DND-41 (cell line): Measurements from ENCODE around the gene EIF4E3.

Source experiments
- ATAC-seq: fragments of 200-7000 bp; cut with Tn5 transposase; 3 replicates; pipeline ENCODE4 v1.9.1; 2021; ENCODE audit warnings: low read depth; ENCODE audit not compliant: insufficient read depth
- DNase-seq: peaks from one replicate; pipeline ENCODE4 v3.0.0-alpha.2; 2020
- H2AFZ ChIP-seq: 2 replicates; pipeline ENCODE4 v1.6.0; 2012; ENCODE audit warnings: low read depth, low read length
- H3K27ac ChIP-seq: 2 replicates; pipeline ENCODE4 v1.5.1; 2012; ENCODE audit warnings: low read length, inconsistent platforms
- H3K27me3 ChIP-seq: fragments of 200-600 bp; sonication (generic); 2 replicates; pipeline ENCODE4 v1.6.0; 2012; ENCODE audit warnings: low read length, mild to moderate bottlenecking, inconsistent platforms; ENCODE audit not compliant: insufficient read depth, poor library complexity
- H3K36me3 ChIP-seq: 2 replicates; pipeline ENCODE4 v1.5.1; 2012; ENCODE audit warnings: low read length, inconsistent platforms; ENCODE audit not compliant: insufficient read depth
- H3K4me1 ChIP-seq: 2 replicates; pipeline ENCODE4 v1.5.1; 2012; ENCODE audit warnings: mild to moderate bottlenecking, low read length; ENCODE audit not compliant: insufficient read depth
- H3K4me2 ChIP-seq: 2 replicates; pipeline ENCODE4 v1.6.0; 2012; ENCODE audit warnings: mild to moderate bottlenecking, moderate library complexity, low read length, inconsistent platforms; ENCODE audit not compliant: insufficient read depth
- H3K4me3 ChIP-seq, 2 experiments: fragments of 200-600 bp in 1 of 2; shearing (Covaris generic) in 1 of 2; 2 replicates each; pipeline ENCODE4 v1.5.1; 2012 to 2016; ENCODE audit warnings: inconsistent platforms in 2 of 2, low read length in 2 of 2, mild to moderate bottlenecking in 2 of 2, low read depth in 1 of 2, moderate library complexity in 1 of 2
- H3K79me2 ChIP-seq: 2 replicates; pipeline ENCODE4 v1.6.0; 2012; ENCODE audit warnings: low read length, inconsistent platforms; ENCODE audit not compliant: insufficient read depth
- H3K9ac ChIP-seq: 2 replicates; pipeline ENCODE4 v1.6.0; 2012; ENCODE audit warnings: low read depth, mild to moderate bottlenecking, inconsistent platforms, low read length, moderate library complexity
- H3K9me3 ChIP-seq: 2 replicates; pipeline ENCODE4 v1.5.1; 2012; ENCODE audit warnings: low read length, moderate library complexity, mild to moderate bottlenecking, inconsistent platforms; ENCODE audit not compliant: insufficient read depth, severe bottlenecking
- H4K20me1 ChIP-seq: 2 replicates; pipeline ENCODE4 v1.6.0; 2012; ENCODE audit warnings: low read length; ENCODE audit not compliant: insufficient read depth
- EZH2 ChIP-seq: IDR thresholded peaks from 3 replicates; pipeline ENCODE4 v1.6.1; 2012; ENCODE audit warnings: borderline replicate concordance, low read depth, mild to moderate bottlenecking, moderate library complexity, low read length, inconsistent platforms; ENCODE audit not compliant: severe bottlenecking
- TF ChIP-seq, protein P1 (sequence below): IDR thresholded peaks from 2 replicates; pipeline ENCODE4 v1.5.1; 2012; ENCODE audit warnings: borderline replicate concordance, low read length, moderate library complexity, mild to moderate bottlenecking; ENCODE audit not compliant: poor library complexity, severe bottlenecking; ENCODE audit errors: extremely low read depth

EIF4E3 gene

DNA sequence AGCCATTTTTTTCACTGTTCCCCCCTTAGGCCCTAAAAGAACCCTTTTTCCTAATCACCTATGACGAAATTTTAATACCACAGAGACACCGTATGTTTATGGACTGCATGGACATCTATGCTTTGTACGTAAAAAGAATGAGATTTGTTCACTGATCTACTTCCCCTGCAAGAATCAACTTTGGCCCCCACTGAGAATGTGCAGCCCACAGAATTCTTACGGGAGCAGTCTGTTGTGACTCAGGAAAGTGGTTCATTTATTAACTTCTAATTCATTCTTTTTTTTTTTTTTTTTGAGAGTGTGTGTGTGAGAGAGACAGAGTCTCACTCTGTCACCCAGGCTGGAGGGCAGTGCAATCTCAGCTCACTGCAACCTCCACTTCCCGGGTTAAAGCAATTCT is 17.6 kb downstream of the EIF4E3 start:
- no peaks in the 10 kb centered on the region for H3K79me2 ChIP-seq
- no peaks in the 10 kb centered on the region for H3K27me3 ChIP-seq
- no peaks in the 10 kb centered on the region for H3K36me3 ChIP-seq
- no peaks in the 10 kb centered on the region for H4K20me1 ChIP-seq
- no peak for DNase-seq
- H3K27ac ChIP-seq = no peak overlapping the region
- no peak overlapping the region for H3K9ac ChIP-seq
- no peak overlapping the region for H3K4me3 ChIP-seq
- H3K4me1 ChIP-seq = peaks cover 9% of the 10 kb centered on the region
- H3K9me3 ChIP-seq = no peaks in the 10 kb centered on the region
- no peak overlapping the region for H3K4me2 ChIP-seq
- no peak for ATAC-seq
- TF ChIP-seq, protein P1, sequence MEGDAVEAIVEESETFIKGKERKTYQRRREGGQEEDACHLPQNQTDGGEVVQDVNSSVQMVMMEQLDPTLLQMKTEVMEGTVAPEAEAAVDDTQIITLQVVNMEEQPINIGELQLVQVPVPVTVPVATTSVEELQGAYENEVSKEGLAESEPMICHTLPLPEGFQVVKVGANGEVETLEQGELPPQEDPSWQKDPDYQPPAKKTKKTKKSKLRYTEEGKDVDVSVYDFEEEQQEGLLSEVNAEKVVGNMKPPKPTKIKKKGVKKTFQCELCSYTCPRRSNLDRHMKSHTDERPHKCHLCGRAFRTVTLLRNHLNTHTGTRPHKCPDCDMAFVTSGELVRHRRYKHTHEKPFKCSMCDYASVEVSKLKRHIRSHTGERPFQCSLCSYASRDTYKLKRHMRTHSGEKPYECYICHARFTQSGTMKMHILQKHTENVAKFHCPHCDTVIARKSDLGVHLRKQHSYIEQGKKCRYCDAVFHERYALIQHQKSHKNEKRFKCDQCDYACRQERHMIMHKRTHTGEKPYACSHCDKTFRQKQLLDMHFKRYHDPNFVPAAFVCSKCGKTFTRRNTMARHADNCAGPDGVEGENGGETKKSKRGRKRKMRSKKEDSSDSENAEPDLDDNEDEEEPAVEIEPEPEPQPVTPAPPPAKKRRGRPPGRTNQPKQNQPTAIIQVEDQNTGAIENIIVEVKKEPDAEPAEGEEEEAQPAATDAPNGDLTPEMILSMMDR = no peak
- TF ChIP-seq EZH2 = no peak
- H2AFZ ChIP-seq = no peak overlapping the region

DNA sequence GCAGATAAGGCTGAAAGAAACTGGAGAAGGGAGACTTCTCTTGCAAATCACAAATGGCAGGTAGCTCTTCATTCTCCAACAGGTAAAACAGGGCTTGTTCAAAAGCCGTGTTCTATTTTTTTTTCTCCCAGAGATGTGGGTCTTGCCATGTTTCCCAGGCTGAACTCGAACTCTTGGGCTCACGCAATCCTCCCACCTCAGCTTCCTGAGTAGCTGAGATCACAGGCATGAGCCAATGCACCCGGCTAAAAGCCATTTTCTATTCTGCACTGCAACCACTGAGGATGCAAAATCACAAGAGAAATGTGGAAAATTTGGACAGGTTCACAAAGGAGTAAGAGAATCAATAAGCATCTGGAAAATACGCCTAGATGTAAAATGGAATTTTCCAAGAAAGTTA is 19.5 kb downstream of the EIF4E3 start:
- no peak overlapping the region for H2AFZ ChIP-seq
- H3K4me1 ChIP-seq = peaks cover 9% of the 10 kb centered on the region
- H3K9ac ChIP-seq = no peak overlapping the region
- ATAC-seq (no peak), DNase-seq (no peak)
- H3K27ac ChIP-seq = no peak overlapping the region
- no peaks in the 10 kb centered on the region for H3K36me3 ChIP-seq
- no peak for TF ChIP-seq EZH2
- TF ChIP-seq, protein P1 = no peak
- no peak overlapping the region for H3K4me3 ChIP-seq
- no peaks in the 10 kb centered on the region for H3K9me3 ChIP-seq
- H3K79me2 ChIP-seq = no peaks in the 10 kb centered on the region
- H3K4me2 ChIP-seq = no peak overlapping the region
- no peaks in the 10 kb centered on the region for H4K20me1 ChIP-seq
- no peaks in the 10 kb centered on the region for H3K27me3 ChIP-seq

DNA sequence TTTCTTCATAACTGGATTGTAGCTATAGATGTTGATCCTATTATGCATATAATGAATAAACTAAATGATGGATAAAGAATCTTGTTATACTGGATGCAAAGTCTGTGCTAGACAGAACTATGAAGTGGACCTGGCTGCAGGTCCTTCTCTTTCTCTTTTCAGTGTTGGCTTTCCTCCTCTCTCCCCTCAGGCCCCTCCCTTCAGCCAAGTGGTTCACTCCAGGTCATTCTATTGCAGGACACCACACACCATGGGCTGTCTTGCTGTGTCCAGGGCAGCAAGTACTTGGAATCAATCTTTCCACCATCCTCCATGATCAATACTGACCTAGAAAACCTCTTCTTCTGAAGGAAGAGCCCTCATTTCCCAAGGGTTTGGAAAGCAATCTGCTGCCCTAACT is 20.3 kb downstream of the EIF4E3 start:
- Histone ChIP-seq H4K20me1 (no peaks in the 10 kb centered on the region), H3K4me1 (peaks cover 5% of the 10 kb centered on the region), H3K36me3 (no peaks in the 10 kb centered on the region), H3K79me2 (no peaks in the 10 kb centered on the region), H3K4me3 (no peak overlapping the region), H3K27me3 (no peaks in the 10 kb centered on the region), H3K9me3 (no peaks in the 10 kb centered on the region), H3K4me2 (no peak overlapping the region), H2AFZ (no peak overlapping the region), H3K9ac (no peak overlapping the region), H3K27ac (no peak overlapping the region)
- ATAC-seq (no peak), DNase-seq (no peak)
- TF ChIP-seq, protein P1 = no peak
- TF ChIP-seq EZH2 = no peak

DNA sequence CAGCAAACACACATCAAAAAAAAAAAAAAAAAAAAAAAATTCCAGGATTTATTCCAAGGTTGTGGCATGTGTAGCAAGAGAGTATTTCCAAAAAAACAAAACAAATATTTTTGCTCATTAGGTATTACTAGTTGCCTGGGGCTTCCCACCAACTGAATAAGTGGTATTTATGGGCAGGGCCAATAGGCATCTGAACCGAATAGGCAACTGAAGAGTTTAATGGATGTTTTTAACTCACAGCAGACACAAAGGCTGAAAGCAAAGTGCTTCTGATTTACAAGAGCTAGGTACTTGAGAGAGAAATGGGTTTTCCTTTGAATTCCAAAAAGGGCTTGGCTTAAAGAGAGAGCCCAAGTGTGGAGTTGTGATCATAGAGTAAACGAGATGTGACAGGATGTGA is 21.4 kb downstream of the EIF4E3 start:
- no peak overlapping the region for H3K4me2 ChIP-seq
- H3K9ac ChIP-seq = no peak overlapping the region
- ATAC-seq (no peak), DNase-seq (no peak)
- no peak overlapping the region for H3K27ac ChIP-seq
- TF ChIP-seq, protein P1 = no peak
- TF ChIP-seq EZH2 = no peak
- no peak overlapping the region for H3K4me3 ChIP-seq
- H3K9me3 ChIP-seq = no peaks in the 10 kb centered on the region
- no peaks in the 10 kb centered on the region for H3K27me3 ChIP-seq
- no peaks in the 10 kb centered on the region for H4K20me1 ChIP-seq
- no peak overlapping the region for H2AFZ ChIP-seq
- H3K79me2 ChIP-seq = no peaks in the 10 kb centered on the region
- no peaks in the 10 kb centered on the region for H3K36me3 ChIP-seq
- H3K4me1 ChIP-seq = no peaks in the 10 kb centered on the region
